Liver (tissue), 9 donors: Measurements from ENCODE around the gene CYTH3. TPM values are rescaled to one million over a fixed set of nuclear protein-coding genes. Genes with fewer than 3 reads are reported as not detected.

Experiments
- DNase-seq: peaks from one replicate; pipeline ENCODE4 v3.0.0-alpha.2; 2017; ENCODE audit warnings: low spot score
- H3K27ac ChIP-seq, 2 donors: one replicate each; pipeline ENCODE4 v1.7.0; 2013; ENCODE audit warnings: inconsistent platforms in 2 of 2, low read length in 2 of 2, control low read depth in 1 of 2, low read depth in 1 of 2, mild to moderate bottlenecking in 1 of 2
- H3K27me3 ChIP-seq, 4 donors: one replicate each; pipeline versions ENCODE4 v1.6.1 to v1.7.0; 2013; ENCODE audit warnings: low read length in 3 of 4, inconsistent platforms in 1 of 4, mild to moderate bottlenecking in 1 of 4, moderate library complexity in 1 of 4; ENCODE audit not compliant: control insufficient read depth in 4 of 4, insufficient read depth in 4 of 4
- H3K36me3 ChIP-seq, 4 donors: one replicate each; pipeline versions ENCODE4 v1.6.1 to v1.7.0; 2013; ENCODE audit warnings: low read length in 3 of 4, mild to moderate bottlenecking in 3 of 4, low read depth in 1 of 4, moderate library complexity in 1 of 4; ENCODE audit not compliant: control insufficient read depth in 4 of 4, insufficient read depth in 3 of 4
- H3K4me1 ChIP-seq, 4 donors: one replicate each; pipeline versions ENCODE4 v1.6.1 to v1.7.0; 2013; ENCODE audit warnings: low read length in 3 of 4, mild to moderate bottlenecking in 3 of 4, moderate library complexity in 1 of 4; ENCODE audit not compliant: control insufficient read depth in 4 of 4, insufficient read depth in 4 of 4
- H3K4me3 ChIP-seq, 3 donors: one replicate each; pipeline versions ENCODE4 v1.6.1 to v1.7.0; 2013; ENCODE audit warnings: low read length in 3 of 3, control low read depth in 1 of 3, low read depth in 1 of 3, mild to moderate bottlenecking in 1 of 3
- H3K9ac ChIP-seq, 2 donors: one replicate each; pipeline ENCODE4 v1.7.0; 2013; ENCODE audit warnings: low read length in 2 of 2, mild to moderate bottlenecking in 2 of 2, moderate library complexity in 2 of 2, control low read depth in 1 of 2, low read depth in 1 of 2
- H3K9me3 ChIP-seq, 4 donors: one replicate each; pipeline versions ENCODE4 v1.6.1 to v1.7.0; 2013; ENCODE audit warnings: low read length in 3 of 4; ENCODE audit not compliant: control insufficient read depth in 4 of 4
- ATF3 ChIP-seq: IDR thresholded peaks from 2 replicates; pipeline ENCODE4 v1.6.1; 2016; ENCODE audit warnings: antibody characterized with exemption
- EGR1 ChIP-seq, 2 donors: IDR thresholded peaks; 2 replicates each; pipeline ENCODE4 v1.6.1; 2016 to 2018; ENCODE audit warnings: antibody characterized with exemption in 2 of 2, low read depth in 2 of 2
- FOXA1 ChIP-seq: IDR thresholded peaks from 2 replicates; pipeline ENCODE4 v1.6.1; 2016; ENCODE audit warnings: antibody characterized with exemption
- FOXA2 ChIP-seq: IDR thresholded peaks from 2 replicates; pipeline ENCODE4 v1.6.1; 2016; ENCODE audit warnings: antibody characterized with exemption
- HNF4G ChIP-seq: IDR thresholded peaks from 2 replicates; pipeline ENCODE4 v1.6.1; 2016; ENCODE audit warnings: antibody characterized with exemption
- NR2F2 ChIP-seq: IDR thresholded peaks from 2 replicates; pipeline ENCODE4 v1.6.1; 2016; ENCODE audit warnings: antibody characterized with exemption
- RAD21 ChIP-seq, 2 donors: IDR thresholded peaks; 2 replicates each; pipeline ENCODE4 v1.6.1; 2016; ENCODE audit warnings: antibody characterized with exemption in 2 of 2, mild to moderate bottlenecking in 2 of 2
- SP1 ChIP-seq: IDR thresholded peaks from 2 replicates; pipeline ENCODE4 v1.6.1; 2018; ENCODE audit warnings: antibody characterized with exemption, mild to moderate bottlenecking
- TAF1 ChIP-seq: conservative IDR thresholded peaks from 2 replicates; pipeline ENCODE4 v1.6.1; 2016; ENCODE audit warnings: antibody characterized with exemption, mild to moderate bottlenecking
- YY1 ChIP-seq: IDR thresholded peaks from 2 replicates; pipeline ENCODE4 v1.6.1; 2016; ENCODE audit warnings: antibody characterized with exemption, mild to moderate bottlenecking
- WGBS: extraction: QIAGEN DNeasy Blood & Tissue Kit; methylation state at CpG from one replicate; pipeline ENCODE4 v1.1.7; 2013; 5-methylcytosine and 5-hydroxymethylcytosine counted together
- polyA plus RNA-seq, 2 donors: library from polyadenylated mRNA; stranded (reverse) in 1 of 2; unstranded in 1 of 2; fragments of 200-250 nt in 1 of 2; fragments of >200 nt in 1 of 2; fragmentation: Nextera tagmentation in 1 of 2; extraction: Ambion mirVana in 1 of 2; gene quantifications; one replicate each; pipeline versions ENCODE4 v1.2.1 to v1.2.3, GENCODE V29; 2013 to 2015
- total RNA-seq, 2 donors: library from RNA; depleted of rRNA; stranded (reverse); fragments of >200 nt; gene quantifications; one replicate each; pipeline ENCODE4 v1.2.3, GENCODE V29; 2014
- TF ChIP-seq, protein P1 (sequence below): fragments of 150-350 bp; IDR thresholded peaks from 2 replicates; pipeline ENCODE4 v1.5.1; 2017; ENCODE audit warnings: improper control_type of control experiment, low read depth, low read length; ENCODE audit not compliant: missing input control
- TF ChIP-seq, protein P2 (sequence below): IDR thresholded peaks from 2 replicates; pipeline ENCODE4 v1.6.1; 2016; ENCODE audit warnings: antibody characterized with exemption, mild to moderate bottlenecking
- TF ChIP-seq, protein P3 (sequence below): IDR thresholded peaks from 2 replicates; pipeline ENCODE4 v1.6.1; 2016; ENCODE audit warnings: antibody characterized with exemption
- donor health status: healthy.
- donor health status: healthy.
- donor health status: healthy.
- donor health status: healthy.
- donor health status: healthy.

Gene CYTH3
- total and polyA plus RNA-seq, 4 donors = 1.1 to 6.3 (median 3.7) TPM

DNA sequence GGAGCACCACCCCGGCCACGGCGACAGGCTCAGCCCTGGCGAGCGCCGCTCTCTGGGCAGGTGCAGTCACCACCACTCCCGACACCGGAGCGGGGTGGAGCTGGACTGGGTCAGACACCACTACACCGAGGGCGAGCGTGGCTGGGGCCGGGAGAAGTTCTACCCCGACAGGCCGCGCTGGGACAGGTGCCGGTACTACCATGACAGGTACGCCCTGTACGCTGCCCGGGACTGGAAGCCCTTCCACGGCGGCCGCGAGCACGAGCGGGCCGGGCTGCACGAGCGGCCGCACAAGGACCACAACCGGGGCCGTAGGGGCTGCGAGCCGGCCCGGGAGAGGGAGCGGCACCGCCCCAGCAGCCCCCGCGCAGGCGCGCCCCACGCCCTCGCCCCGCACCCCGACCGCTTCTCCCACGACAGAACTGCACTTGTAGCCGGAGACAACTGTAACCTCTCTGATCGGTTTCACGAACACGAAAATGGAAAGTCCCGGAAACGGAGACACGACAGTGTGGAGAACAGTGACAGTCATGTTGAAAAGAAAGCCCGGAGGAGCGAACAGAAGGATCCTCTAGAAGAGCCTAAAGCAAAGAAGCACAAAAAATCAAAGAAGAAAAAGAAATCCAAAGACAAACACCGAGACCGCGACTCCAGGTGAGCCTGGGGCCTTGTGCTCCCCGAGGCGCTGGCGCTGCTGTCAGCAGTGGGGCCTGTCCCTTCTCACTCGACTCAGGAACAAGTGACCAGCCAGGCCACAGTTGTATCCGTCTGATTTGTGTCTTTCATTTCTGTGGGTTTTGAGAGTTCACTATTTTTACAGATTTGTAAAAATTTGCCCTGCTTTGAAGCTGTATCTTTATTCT is 117.7 kb downstream of the CYTH3 start:
- Histone ChIP-seq H3K4me1 (no peaks in the 10 kb centered on the region), H3K9ac (no peak overlapping the region), H3K9me3 (no peaks in the 10 kb centered on the region), H3K27me3 (no peaks in the 10 kb centered on the region), H3K4me3 (no peak overlapping the region), H3K36me3 (peaks cover 23 to 85% (median 37%) of the 10 kb centered on the region in 4 donors), H3K27ac (no peak overlapping the region)
- DNase-seq = no peak
- no peak for TF ChIP-seq RAD21 (IDR thresholded peaks at IDR 0.05)
- no peak for TF ChIP-seq FOXA1
- TF ChIP-seq, protein P1, sequence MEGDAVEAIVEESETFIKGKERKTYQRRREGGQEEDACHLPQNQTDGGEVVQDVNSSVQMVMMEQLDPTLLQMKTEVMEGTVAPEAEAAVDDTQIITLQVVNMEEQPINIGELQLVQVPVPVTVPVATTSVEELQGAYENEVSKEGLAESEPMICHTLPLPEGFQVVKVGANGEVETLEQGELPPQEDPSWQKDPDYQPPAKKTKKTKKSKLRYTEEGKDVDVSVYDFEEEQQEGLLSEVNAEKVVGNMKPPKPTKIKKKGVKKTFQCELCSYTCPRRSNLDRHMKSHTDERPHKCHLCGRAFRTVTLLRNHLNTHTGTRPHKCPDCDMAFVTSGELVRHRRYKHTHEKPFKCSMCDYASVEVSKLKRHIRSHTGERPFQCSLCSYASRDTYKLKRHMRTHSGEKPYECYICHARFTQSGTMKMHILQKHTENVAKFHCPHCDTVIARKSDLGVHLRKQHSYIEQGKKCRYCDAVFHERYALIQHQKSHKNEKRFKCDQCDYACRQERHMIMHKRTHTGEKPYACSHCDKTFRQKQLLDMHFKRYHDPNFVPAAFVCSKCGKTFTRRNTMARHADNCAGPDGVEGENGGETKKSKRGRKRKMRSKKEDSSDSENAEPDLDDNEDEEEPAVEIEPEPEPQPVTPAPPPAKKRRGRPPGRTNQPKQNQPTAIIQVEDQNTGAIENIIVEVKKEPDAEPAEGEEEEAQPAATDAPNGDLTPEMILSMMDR = no peak
- no peak for TF ChIP-seq ATF3
- TF ChIP-seq TAF1 = no peak
- TF ChIP-seq SP1 = no peak
- TF ChIP-seq HNF4G = no peak
- TF ChIP-seq NR2F2 = no peak
- TF ChIP-seq, protein P2, sequence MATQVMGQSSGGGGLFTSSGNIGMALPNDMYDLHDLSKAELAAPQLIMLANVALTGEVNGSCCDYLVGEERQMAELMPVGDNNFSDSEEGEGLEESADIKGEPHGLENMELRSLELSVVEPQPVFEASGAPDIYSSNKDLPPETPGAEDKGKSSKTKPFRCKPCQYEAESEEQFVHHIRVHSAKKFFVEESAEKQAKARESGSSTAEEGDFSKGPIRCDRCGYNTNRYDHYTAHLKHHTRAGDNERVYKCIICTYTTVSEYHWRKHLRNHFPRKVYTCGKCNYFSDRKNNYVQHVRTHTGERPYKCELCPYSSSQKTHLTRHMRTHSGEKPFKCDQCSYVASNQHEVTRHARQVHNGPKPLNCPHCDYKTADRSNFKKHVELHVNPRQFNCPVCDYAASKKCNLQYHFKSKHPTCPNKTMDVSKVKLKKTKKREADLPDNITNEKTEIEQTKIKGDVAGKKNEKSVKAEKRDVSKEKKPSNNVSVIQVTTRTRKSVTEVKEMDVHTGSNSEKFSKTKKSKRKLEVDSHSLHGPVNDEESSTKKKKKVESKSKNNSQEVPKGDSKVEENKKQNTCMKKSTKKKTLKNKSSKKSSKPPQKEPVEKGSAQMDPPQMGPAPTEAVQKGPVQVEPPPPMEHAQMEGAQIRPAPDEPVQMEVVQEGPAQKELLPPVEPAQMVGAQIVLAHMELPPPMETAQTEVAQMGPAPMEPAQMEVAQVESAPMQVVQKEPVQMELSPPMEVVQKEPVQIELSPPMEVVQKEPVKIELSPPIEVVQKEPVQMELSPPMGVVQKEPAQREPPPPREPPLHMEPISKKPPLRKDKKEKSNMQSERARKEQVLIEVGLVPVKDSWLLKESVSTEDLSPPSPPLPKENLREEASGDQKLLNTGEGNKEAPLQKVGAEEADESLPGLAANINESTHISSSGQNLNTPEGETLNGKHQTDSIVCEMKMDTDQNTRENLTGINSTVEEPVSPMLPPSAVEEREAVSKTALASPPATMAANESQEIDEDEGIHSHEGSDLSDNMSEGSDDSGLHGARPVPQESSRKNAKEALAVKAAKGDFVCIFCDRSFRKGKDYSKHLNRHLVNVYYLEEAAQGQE = no peak
- TF ChIP-seq, protein P3, sequence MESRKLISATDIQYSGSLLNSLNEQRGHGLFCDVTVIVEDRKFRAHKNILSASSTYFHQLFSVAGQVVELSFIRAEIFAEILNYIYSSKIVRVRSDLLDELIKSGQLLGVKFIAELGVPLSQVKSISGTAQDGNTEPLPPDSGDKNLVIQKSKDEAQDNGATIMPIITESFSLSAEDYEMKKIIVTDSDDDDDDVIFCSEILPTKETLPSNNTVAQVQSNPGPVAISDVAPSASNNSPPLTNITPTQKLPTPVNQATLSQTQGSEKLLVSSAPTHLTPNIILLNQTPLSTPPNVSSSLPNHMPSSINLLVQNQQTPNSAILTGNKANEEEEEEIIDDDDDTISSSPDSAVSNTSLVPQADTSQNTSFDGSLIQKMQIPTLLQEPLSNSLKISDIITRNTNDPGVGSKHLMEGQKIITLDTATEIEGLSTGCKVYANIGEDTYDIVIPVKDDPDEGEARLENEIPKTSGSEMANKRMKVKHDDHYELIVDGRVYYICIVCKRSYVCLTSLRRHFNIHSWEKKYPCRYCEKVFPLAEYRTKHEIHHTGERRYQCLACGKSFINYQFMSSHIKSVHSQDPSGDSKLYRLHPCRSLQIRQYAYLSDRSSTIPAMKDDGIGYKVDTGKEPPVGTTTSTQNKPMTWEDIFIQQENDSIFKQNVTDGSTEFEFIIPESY = no peak
- TF ChIP-seq YY1 = no peak
- TF ChIP-seq FOXA2 = no peak
- no peak for TF ChIP-seq EGR1 (IDR thresholded peaks at IDR 0.05; ENCODE audit: low read depth in 2 of 2)
- WGBS = 97% methylated on average over 64 of the region's 64 CpGs
